ENCODE measurements around the gene DDIT3. TPM values are rescaled to one million over a fixed set of nuclear protein-coding genes. Genes with fewer than 3 reads are reported as not detected.

Gene DDIT3
- total RNA-seq, 4 donors from 2014 or later, result 5.1 to 23.3 (median 15.4) TPM

- no peak for DNase-seq
- peaks cover 16 to 98% (median 67%) of the 10 kb centered on the region in 3 donors for H3K36me3 ChIP-seq
- no peaks in the 10 kb centered on the region for H3K4me1 ChIP-seq
- H3K9me3 ChIP-seq, result no peaks in the 10 kb centered on the region
- intact Hi-C loops (cut with DNase I), result no loop called here
- no peak overlapping the region for H3K27ac ChIP-seq
- no peaks in the 10 kb centered on the region for H3K27me3 ChIP-seq
- H3K4me3 ChIP-seq, result no peak overlapping the region
- WGBS, 2 donors, result 90 to 98% methylated on average over 3 of the region's 3 CpGs
- no peak for TF ChIP-seq CTCF (IDR thresholded peaks at IDR 0.05)
- no peak for TF ChIP-seq POLR2A (IDR thresholded peaks at IDR 0.05)
Measured at GRCh38 chr12:57534991-57535543, 14.8 kb upstream of the DDIT3 start.

- H3K4me3 ChIP-seq, result no peak overlapping the region
- DNase-seq, result no peak
- no peaks in the 10 kb centered on the region for H3K4me1 ChIP-seq
- H3K27me3 ChIP-seq, result no peaks in the 10 kb centered on the region
- intact Hi-C loops (cut with DNase I), result no loop called here
- 89 to 91% methylated on average over 2 to 5 of the region's 5 CpGs for WGBS, 2 donors
- peaks cover 16 to 98% (median 65%) of the 10 kb centered on the region in 3 donors for H3K36me3 ChIP-seq
- no peak overlapping the region for H3K27ac ChIP-seq
- TF ChIP-seq CTCF (IDR thresholded peaks at IDR 0.05), result no peak
- no peak for TF ChIP-seq POLR2A (IDR thresholded peaks at IDR 0.05)
- H3K9me3 ChIP-seq, result no peaks in the 10 kb centered on the region
Measured at GRCh38 chr12:57534250-57534649, 13.9 kb upstream of the DDIT3 start.

- H3K4me1 ChIP-seq, result no peaks in the 10 kb centered on the region
- H3K4me3 ChIP-seq, result no peak overlapping the region
- H3K27me3 ChIP-seq, result no peaks in the 10 kb centered on the region
- H3K9me3 ChIP-seq, result no peaks in the 10 kb centered on the region
- 90 to 92% methylated on average over 4 to 8 of the region's 8 CpGs for WGBS, 2 donors
- intact Hi-C loops (cut with DNase I), result no loop called here
- no peak overlapping the region for H3K27ac ChIP-seq
- no peak for DNase-seq
- H3K36me3 ChIP-seq, result peaks cover 20 to 98% (median 65%) of the 10 kb centered on the region in 3 donors
- TF ChIP-seq POLR2A (IDR thresholded peaks at IDR 0.05), result no peak
- TF ChIP-seq CTCF (IDR thresholded peaks at IDR 0.05), result no peak
Measured at GRCh38 chr12:57533108-57533507, 12.8 kb upstream of the DDIT3 start.

- H3K27me3 ChIP-seq, result no peaks in the 10 kb centered on the region
- WGBS, 2 donors, result 40 to 43% methylated on average over 1 of the region's 1 CpG
- intact Hi-C loops (cut with DNase I), result no loop called here
- no peak for DNase-seq
- H3K36me3 ChIP-seq, result peaks cover 32 to 98% (median 73%) of the 10 kb centered on the region in 3 donors
- no peak overlapping the region for H3K4me3 ChIP-seq
- no peak overlapping the region for H3K27ac ChIP-seq
- H3K4me1 ChIP-seq, result peaks cover 0 to 2% (median 0%) of the 10 kb centered on the region in 3 donors
- H3K9me3 ChIP-seq, result no peaks in the 10 kb centered on the region
- TF ChIP-seq CTCF (IDR thresholded peaks at IDR 0.05), result no peak
Measured at GRCh38 chr12:57531836-57532235, 11.5 kb upstream of the DDIT3 start.

- 70 to 76% methylated on average over 5 of the region's 5 CpGs for WGBS, 2 donors
- H3K9me3 ChIP-seq, result no peaks in the 10 kb centered on the region
- intact Hi-C loops (cut with DNase I), result no loop called here
Measured at GRCh38 chr12:57530396-57531142, 10.3 kb upstream of the DDIT3 start.

More at GRCh38 chr12:57530396-57531142, 10.3 kb upstream of the DDIT3 start:
- TF ChIP-seq POLR2A (IDR thresholded peaks at IDR 0.05) (no peak), CTCF (IDR thresholded peaks at IDR 0.05) (no peak)
- no peak for DNase-seq
- Histone ChIP-seq H3K4me1 (peaks cover 0 to 15% (median 0%) of the 10 kb centered on the region in 3 donors), H3K27me3 (no peaks in the 10 kb centered on the region), H3K27ac (no peak overlapping the region), H3K4me3 (no peak overlapping the region), H3K36me3 (peaks cover 43 to 100% (median 81%) of the 10 kb centered on the region in 3 donors)
